Activated CD4-positive, alpha-beta memory T cell treated with anti-CD3 and anti-CD28 coated beads, Interleukin-2, amount 10 ng/mL, durations not matched to agents 7 days and 5 days (primary cell): ENCODE results near the gene RAMAC. TPM values are rescaled to one million over a fixed set of nuclear protein-coding genes. Genes with fewer than 3 reads are reported as not detected.
"Not testable (repeated sequence)": the region's sequence is repeated elsewhere in the genome, so short reads cannot be mapped to it uniquely, and the experiment has no call there.

ENCODE experiments used
- CTCF ChIA-PET: fragments of 350-600 bp; sonication (Branson Sonifier 250); formaldehyde crosslinking; loops from one replicate; lab custom pipeline; 2021; ENCODE audit warnings: antibody characterized with exemption, inconsistent platforms; lab: Charles Lee
- POLR2A ChIA-PET: fragments of 350-600 bp; sonication (Branson Sonifier 250); formaldehyde crosslinking; loops from one replicate; lab custom pipeline; 2021; ENCODE audit warnings: antibody characterized with exemption; lab: Charles Lee
- DNase-seq: peaks from one replicate; pipeline ENCODE4 v3.0.0-alpha.2; 2020
- H3K27ac Mint-ChIP-seq: one replicate; pipeline ENCODE4 v1.8.0; 2021; ENCODE audit warnings: mild to moderate bottlenecking, mixed read lengths
- H3K27me3 Mint-ChIP-seq: one replicate; pipeline ENCODE4 v1.8.0; 2021; ENCODE audit warnings: mixed read lengths
- H3K36me3 Mint-ChIP-seq: one replicate; pipeline ENCODE4 v1.8.0; 2021; ENCODE audit warnings: low read depth, mixed read lengths
- H3K4me1 Mint-ChIP-seq: one replicate; pipeline ENCODE4 v1.8.0; 2021; ENCODE audit warnings: mixed read lengths
- H3K4me3 Mint-ChIP-seq: one replicate; pipeline ENCODE4 v1.8.0; 2021; ENCODE audit warnings: mild to moderate bottlenecking, mixed read lengths
- H3K9me3 Mint-ChIP-seq: one replicate; pipeline ENCODE4 v1.8.0; 2021; ENCODE audit warnings: mixed read lengths
- total RNA-seq, 2 experiments: library from RNA; stranded (reverse); gene quantifications; one replicate each; pipeline ENCODE4 v1.2.3, GENCODE V29; 2021

Gene RAMAC
- total RNA-seq, 2 experiments from 2014 or later: 24.1 TPM

DNA sequence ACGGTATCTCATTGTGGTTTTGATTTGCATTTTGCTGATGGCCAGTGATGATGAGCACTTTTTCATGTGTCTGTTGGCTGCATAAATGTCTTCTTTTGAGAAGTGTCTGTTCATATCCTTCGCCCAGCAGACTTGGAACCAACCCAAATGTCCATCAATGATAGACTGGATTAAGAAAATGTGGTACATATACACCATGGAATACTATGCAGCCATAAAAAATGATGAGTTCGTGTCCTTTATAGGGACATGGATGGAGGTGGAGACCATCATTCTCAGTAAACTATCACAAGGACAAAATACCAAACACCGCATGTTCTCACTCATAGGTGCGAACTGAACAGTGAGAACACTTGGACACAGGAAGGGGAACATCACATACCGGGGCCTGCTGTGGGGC, 45.2 kb downstream of the RAMAC start:
- H3K9me3 Mint-ChIP-seq, POLR2A ChIA-PET, H3K27ac Mint-ChIP-seq: not testable (repeated sequence)

DNA sequence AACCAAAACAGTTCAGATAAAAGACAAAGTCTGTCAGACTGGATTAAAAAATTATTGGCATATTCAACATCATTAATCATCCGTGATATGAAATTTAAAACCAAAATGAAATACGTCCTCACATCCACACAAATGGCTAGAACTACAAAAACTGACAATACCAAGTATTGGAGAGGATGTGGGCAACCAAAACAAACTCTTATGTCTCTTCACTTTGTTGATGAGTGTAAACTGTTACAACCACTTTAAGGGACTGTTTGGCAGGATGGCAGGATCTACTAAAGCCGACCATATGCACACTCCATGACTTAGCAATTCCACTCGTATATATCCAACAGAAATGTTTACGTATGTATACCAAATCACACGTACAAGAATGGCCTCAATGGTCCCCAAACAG, 50.2 kb downstream of the RAMAC start:
- H3K27ac Mint-ChIP-seq: peak overlapping the region; percentile 58
- POLR2A ChIA-PET: no interaction called here
- no peaks in the 10 kb centered on the region for H3K27me3 Mint-ChIP-seq

More for the DNA sequence above, 45.2 kb downstream of the RAMAC start:
- H3K4me3 Mint-ChIP-seq, CTCF ChIA-PET, H3K27me3 Mint-ChIP-seq, DNase-seq: not testable (repeated sequence)
- Mint-ChIP-seq H3K4me1 (peaks cover 10% of the 10 kb centered on the region), H3K36me3 (peaks cover 66% of the 10 kb centered on the region)

DNA sequence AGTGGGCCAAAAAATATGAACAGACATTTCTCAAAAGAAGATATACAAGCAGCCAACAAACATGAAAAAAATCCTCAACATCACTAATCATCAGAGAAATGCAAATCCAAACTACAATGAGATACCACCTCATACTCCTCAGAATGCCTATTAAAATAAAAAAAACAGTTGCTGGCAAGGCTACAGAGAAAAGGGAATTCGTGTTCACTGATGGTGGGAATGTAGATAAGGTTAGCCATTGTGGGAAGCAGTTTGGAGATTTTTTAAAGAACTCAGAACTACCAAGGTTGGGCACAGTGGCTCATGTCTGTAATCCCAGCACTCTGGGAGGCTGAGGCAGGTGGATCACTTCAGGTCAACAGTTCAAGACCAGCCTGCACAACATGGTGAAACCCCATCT, 53.2 kb downstream of the RAMAC start:
- Mint-ChIP-seq H3K4me1 (peaks cover 35% of the 10 kb centered on the region), H3K4me3 (no peak overlapping the region), H3K27ac (peak overlapping the region; percentile 21), H3K27me3 (no peaks in the 10 kb centered on the region), H3K9me3 (peaks cover 12% of the 10 kb centered on the region), H3K36me3 (peaks cover 89% of the 10 kb centered on the region)
- DNase-seq: no peak
- CTCF ChIA-PET: no interaction called here
- POLR2A ChIA-PET: interaction anchor here (1.4 kb wide), 1 partner anchor 28 kb away, joined by 3 read pairs; the partner anchor contains the start of gene BTBD1

More for the DNA sequence above, 50.2 kb downstream of the RAMAC start:
- no peak for DNase-seq
- H3K9me3 Mint-ChIP-seq: peaks cover 6% of the 10 kb centered on the region
- peaks cover 35% of the 10 kb centered on the region for H3K4me1 Mint-ChIP-seq
- CTCF ChIA-PET: interaction anchor here (0.8 kb wide), 1 partner anchor 23 kb away, joined by 5 read pairs; no protein-coding TSS in a partner anchor
- no peak overlapping the region for H3K4me3 Mint-ChIP-seq
- H3K36me3 Mint-ChIP-seq: peaks cover 83% of the 10 kb centered on the region

Other genes with a start within 250 kb of the RAMAC start
- gene FSD2, start 180.1 kb upstream of the RAMAC start, total RNA-seq: not detected
- gene WHAMM, start 176.6 kb upstream of the RAMAC start, total RNA-seq: 10 to 100 TPM; 11.1 to 13.7 TPM
- 10 to 100 TPM; 20.0 to 26.0 TPM for gene HOMER2, start 33.5 kb upstream of the RAMAC start, total RNA-seq
- 10 to 100 TPM; 23.8 to 25.5 TPM for gene C15orf40, start 25.4 kb downstream of the RAMAC start, total RNA-seq
- 10 to 100 TPM; 55.0 to 58.6 TPM for gene BTBD1, start 81.0 kb downstream of the RAMAC start, total RNA-seq
- gene TM6SF1, start 121.4 kb downstream of the RAMAC start, total RNA-seq: 10 to 100 TPM; 20.4 to 22.0 TPM
- gene HDGFL3, start 221.6 kb downstream of the RAMAC start, total RNA-seq: 10 to 100 TPM; 20.5 to 23.3 TPM